GM18505 (cell line): Measurements from ENCODE around the gene BICD2.

Experiments used
- ATAC-seq: cut with Tn5 transposase; IDR thresholded peaks from one replicate; pipeline ENCODE4 v1.9.1; 2021; ENCODE audit not compliant: unreplicated experiment
- POLR2A ChIP-seq: IDR thresholded peaks from 4 replicates; pipeline ENCODE4 v1.6.1; 2011; ENCODE audit warnings: borderline replicate concordance; ENCODE audit not compliant: insufficient read depth, insufficient read length; ENCODE audit errors: extremely low read depth

Gene BICD2

DNA sequence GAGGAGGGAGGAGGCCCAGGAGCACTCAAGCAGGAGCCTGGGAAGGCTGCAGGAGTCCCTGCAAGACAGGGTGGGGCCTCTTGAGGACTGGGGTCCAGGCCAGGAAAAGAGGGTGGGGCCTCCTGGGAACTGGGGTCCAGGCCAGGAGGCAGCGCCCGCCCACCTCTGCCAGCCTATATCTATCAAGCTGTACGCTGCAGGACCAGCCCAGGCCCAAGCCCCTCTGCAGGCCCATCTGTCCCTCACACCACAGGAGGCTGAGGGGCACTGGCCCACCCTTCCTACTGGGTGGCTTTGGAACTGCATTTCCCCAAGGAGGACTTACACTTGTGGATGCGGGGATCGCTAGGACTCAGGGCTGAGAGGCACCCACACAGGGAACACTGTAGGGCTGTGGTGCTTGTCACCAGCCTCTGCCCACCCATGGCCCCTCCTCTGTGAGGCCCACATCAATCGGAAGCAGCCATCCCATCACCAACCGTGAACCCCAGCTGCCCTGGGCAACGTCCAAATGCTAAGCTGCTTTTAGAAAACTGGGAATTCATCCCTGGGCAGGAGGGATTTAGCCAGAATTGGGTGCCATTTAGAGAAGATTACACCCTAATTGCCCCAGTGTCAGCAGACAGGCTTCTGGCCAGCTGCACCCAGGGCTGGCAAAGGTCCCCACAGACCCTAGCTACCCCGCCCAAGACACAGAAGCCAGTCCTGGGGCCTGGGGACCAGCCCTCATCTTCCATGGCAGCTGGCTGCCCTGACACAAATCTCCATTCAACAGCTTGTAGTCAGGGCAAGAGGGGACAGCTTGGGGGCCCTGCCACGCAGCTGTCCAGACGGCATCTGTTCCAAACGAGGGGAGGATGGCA is 15.3 kb downstream of the BICD2 start:
- no peak for TF ChIP-seq POLR2A
- ATAC-seq: no peak

GRCh38 chr9:92748233-92748497 is 16.5 kb downstream of the BICD2 start:
- no peak for ATAC-seq
- TF ChIP-seq POLR2A: no peak

DNA sequence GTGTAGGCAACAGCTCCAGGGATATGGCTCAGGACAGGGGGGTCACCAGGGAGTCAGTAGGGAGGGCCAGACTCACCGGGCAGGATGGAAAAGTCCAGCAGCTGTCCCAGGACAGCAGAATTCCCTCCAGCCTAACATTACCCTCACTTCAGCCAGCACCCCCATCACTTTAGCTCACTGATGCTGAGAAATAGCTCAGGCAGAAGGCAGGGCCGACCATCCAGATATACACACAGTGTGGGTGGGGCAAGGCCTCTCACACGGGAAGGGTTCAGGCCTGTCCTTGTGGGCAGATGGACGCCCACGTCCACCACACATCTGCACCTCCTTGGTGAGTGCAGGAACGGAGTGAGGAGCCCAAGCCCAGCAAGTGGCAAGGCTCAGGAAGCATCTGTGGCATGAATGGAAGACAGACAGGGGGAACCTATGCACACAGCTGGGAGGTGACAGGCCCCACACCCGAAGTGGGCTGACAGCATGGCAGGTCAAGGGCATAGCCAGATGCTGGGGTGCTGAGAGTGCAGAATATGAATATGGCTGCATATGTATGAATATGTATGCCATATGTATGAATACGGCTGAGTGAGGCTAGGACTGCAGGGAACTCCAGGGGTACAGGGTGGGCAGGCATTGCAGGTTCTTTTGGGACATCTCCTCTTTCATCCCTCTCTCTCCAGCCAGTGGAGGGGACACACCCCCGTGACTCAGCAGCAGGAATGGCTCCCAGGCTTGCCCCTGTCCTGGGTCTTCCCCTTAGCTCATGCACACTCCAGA is 17.0 kb downstream of the BICD2 start:
- ATAC-seq: no peak
- TF ChIP-seq POLR2A: no peak

GRCh38 chr9:92746567-92747458 is 17.8 kb downstream of the BICD2 start:
- TF ChIP-seq POLR2A: no peak
- no peak for ATAC-seq

- no peak for TF ChIP-seq POLR2A
- no peak for ATAC-seq
These were observed 18.8 kb downstream of the BICD2 start for GRCh38 chr9:92745881-92746280.

DNA sequence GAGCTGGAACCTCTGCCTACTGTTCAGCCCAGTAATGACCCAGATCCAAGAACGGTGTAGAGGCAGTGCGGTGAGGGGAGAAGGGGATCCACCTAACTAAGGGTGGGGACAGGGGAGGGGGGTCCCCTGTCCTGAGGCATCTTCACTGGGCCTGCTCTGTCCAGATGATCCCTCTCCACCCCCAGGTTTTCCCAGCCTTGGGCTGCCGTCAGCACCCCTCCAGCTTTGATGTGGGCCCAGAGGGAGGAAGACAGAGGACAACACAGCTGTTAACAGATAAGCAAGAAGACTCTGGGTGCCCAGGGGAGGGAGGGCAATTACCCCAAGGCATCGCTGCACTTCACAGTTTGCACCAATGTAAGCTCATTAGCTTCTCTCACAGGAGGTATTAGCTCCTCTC is 19.3 kb downstream of the BICD2 start:
- TF ChIP-seq POLR2A: no peak
- no peak for ATAC-seq

DNA sequence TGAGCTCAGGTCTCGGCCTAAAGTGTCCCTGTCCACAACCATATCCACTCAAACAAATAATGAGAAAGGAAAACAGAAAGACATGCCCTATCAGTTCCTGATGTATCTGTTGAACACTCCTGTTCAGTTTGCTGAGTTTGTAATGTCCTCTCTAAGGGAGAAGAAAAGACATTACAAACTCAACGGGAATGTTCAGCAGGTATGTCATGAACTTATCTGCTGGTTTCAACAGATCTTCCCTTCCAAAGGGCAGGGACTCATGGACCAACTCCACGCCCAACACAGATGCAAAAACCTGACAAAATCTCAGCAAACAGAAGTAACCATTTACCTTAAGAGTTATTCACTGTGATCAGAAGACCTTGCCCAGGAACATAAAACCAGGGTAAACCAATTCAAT is 23.7 kb downstream of the BICD2 start:
- no peak for ATAC-seq
- TF ChIP-seq POLR2A: no peak

- ATAC-seq: no peak
- TF ChIP-seq POLR2A: no peak
These were observed 24.1 kb downstream of the BICD2 start for GRCh38 chr9:92740446-92740961.

- no peak for TF ChIP-seq POLR2A
- no peak for ATAC-seq
These were observed 24.6 kb downstream of the BICD2 start for GRCh38 chr9:92740009-92740408.

- ATAC-seq: no peak
- TF ChIP-seq POLR2A: no peak
These were observed 25.2 kb downstream of the BICD2 start for GRCh38 chr9:92739346-92739970.

GRCh38 chr9:92738661-92739081 is 26.0 kb downstream of the BICD2 start:
- no peak for TF ChIP-seq POLR2A
- no peak for ATAC-seq

DNA sequence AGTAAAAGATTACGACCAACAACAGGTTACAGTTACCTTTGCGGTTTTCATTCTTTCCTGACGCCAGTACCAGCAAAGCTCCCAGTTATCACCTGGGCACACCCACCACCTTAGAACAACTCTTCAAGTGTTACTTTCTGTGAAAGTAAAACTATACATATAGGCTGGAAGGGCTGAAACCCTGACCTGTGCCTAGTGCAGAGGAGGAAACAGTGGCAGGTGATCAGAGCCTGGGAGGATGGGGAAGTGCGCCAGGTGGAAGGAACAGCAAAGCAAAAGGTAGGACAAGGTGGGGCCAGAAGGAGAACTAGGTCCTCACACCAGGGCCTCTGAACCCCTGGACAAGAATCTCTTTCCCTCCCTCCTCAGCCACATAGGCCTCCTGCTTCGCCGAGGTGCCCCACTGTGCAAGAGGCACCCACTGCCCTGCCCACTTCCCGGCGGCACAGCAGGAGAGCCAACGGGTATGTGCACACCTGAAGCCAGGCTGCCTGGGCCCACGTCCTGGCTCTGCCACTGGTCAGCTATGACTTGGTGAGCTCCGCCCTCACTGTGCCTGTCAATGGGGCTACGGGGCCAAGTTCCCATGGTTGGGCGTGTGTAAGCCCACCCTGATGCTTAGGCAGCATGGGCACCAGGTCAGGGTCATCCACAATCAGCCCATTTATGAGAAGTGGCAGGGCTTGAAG is 26.9 kb downstream of the BICD2 start:
- ATAC-seq: no peak
- TF ChIP-seq POLR2A: no peak
